HG03354 (cell line): ENCODE results near the gene TTC7B.

Source experiments
- ATAC-seq: cut with Tn5 transposase; IDR thresholded peaks from one replicate; pipeline ENCODE4 v1.9.1; 2021; ENCODE audit warnings: mild to moderate bottlenecking; ENCODE audit not compliant: unreplicated experiment, poor library complexity, severe bottlenecking

Gene TTC7B

GRCh38 chr14:90611501-90611900, 204.7 kb downstream of the TTC7B start:
- no peak for ATAC-seq

DNA sequence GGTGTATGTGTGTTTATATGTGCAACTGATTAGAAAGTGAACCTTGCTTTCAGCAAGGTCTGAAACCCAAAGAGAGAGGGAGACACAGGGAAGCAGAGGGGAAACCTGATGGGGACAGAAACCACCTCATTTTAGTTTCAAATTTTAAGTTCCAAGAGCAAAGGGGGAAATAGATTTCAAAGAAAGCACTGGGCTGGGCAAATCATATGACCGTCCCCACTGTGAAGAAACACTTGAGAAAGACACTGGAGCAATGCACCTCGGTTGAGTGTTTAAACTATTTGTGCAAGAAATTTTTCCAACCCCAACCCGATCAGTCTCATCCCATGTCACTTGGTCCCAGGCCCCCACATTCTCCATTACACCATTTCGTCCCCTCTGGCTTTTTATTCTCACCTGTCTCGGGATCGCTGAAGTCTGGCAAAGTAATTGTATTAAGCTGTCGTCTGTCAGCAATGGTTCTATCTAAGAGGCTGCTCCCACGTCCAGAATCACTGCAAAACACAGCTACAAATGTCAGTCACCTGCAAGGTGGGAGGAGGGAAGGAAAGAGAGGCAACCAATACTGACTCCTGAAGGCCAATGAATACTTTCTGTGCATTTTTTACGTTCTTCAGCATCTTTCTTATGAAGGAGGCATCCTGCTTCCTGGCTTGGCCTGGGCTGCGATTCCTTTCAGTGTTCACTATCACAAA, 205.7 kb downstream of the TTC7B start:
- no peak for ATAC-seq

DNA sequence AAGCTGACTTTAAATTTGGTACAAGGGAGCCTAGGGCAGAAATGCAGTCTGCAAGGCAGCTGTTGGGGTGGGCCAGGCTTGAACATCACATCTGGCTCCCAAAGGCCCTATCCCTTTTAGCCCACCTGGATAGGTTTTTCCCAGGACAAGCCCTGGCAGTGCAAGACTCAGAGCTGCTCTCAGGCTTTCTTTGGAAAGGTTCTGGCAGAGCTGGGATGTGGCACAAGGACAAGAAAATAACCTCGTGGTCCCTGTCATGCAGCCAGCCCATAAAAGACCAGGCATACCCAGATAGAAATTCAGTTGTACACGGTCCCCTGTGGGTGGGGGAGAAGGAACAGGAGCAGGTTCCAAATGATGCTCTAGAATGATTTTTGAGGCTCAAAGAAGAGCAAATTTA, 206.9 kb downstream of the TTC7B start:
- ATAC-seq: no peak

- peak; percentile 67 for ATAC-seq
Measured at GRCh38 chr14:90608929-90609341, 207.3 kb downstream of the TTC7B start.

DNA sequence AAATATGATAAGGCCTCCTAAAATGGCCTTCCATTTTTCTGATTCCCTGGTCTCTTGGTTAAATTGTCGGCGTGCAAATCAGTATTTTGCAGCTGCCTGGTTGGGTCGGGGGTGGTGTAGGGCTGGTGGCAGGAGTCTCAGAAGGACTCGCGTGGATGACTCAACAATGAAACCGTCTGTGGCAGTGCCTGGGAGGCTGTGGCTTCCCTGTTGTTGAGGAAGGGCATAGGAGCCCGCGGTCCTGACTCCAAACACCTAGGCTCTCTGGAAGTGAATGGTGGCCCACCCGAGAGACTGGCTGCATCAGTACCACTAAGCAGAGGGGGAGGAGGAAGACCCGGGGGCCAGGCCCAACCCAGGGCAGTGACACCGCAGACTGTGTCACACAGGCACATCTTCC, 207.9 kb downstream of the TTC7B start:
- ATAC-seq: no peak

- no peak for ATAC-seq
Measured at GRCh38 chr14:90607141-90607540, 209.1 kb downstream of the TTC7B start.

- no peak for ATAC-seq
Measured at GRCh38 chr14:90606434-90606833, 209.8 kb downstream of the TTC7B start.

DNA sequence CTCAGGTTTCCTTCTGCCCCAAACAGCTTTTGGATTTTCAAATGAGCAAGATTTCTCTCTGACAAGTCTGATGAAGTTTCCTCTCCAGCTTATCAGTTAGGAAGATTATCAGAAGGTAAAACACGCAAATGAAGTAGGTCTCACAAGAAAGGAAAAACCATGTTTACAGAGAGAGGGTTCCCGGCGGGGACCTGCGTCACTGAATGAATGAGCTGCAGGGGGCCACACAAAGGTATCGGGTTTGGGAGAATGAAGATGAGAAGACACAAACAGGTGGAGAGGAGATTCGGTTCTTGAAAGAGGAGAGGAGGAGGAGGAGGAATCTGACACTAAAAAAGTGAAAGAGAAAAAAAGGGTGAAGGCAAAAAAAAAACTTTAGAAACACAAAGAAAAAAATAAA, 210.8 kb downstream of the TTC7B start:
- no peak for ATAC-seq

- ATAC-seq: no peak
Measured at GRCh38 chr14:90604356-90604755, 211.9 kb downstream of the TTC7B start.

DNA sequence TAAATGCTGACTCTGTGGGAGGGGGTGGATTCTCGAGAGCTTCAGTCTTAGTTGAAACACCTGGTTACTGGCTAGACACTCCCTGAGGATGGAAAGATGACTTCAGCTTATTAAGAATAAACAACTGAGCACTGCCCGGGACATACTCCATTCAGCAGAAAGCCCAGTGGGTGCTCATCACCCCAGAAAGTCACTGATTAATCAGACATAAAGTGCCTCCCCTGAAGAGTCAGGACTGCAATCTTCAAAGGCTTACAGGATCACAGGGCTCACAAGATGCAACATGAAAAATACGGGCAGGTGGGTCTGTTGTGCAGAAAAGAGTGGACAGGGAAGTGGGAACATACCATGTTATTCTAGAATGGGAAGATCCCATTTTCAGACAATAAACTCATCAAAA, 212.4 kb downstream of the TTC7B start:
- ATAC-seq: no peak

DNA sequence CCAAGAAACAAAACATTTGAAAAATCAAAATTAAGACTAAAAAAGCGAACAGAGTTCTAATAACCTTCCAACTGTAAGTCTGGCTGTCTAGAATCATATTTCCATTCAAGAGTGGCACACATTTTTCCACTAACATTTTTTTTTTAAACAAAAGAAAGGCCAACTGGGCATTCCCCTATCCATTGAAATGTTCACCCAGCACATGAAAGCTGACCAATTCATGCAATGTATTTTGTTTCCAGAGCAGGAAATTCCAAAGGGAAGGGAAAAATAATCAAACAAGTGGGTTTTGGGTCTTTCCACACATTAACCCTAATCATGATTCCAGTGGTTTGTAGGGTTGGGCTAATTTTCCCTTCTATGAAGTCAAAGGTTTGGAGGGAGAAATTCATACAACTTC, 212.9 kb downstream of the TTC7B start:
- ATAC-seq: no peak

DNA sequence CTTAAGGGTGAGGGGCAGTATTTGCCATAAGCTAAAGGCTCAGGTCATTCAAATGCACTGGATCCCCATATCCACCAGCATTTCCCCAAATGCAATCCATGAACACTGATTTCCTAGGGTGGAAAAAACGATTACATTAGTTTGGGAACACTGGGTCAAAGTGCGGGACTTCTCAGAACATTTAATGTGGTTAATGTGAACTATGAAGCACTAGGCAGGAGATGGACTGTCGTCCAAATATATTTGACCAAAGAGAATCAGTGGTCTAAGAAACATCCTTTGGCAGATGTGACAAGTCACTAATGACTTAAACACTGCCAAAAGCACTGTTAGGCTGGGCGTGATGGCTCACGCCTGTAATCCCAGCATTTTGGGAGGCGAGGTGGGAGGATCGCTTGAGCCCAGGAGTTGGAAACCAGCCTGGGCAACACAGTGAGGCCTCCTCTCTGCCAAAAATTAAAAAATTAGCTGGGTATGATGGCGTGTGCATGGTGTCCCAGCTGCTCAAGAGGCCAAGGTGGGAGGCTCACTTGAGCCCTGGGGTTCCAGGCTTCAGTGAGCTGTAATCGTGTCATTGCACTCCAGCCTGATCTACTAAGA, 214.0 kb downstream of the TTC7B start:
- ATAC-seq: no peak

DNA sequence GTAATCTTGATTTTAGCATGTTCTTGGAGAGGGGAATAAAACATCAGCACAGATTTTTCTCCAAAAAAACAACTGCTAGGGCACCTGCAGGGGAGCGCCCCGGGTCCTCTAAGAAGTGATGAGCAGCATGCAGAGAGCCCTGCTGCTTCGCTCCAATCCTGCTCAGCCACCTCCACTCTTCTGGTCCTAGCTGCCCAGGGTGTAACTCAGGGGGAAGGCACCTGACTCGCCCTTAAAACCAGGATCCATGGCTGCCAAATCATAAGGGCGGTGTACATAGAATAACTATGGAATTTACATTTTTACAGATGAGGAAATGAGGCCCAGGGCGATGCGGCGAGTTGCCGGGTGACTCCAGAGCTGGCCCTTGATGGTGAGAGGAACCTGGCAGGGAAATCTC, 214.7 kb downstream of the TTC7B start:
- ATAC-seq: no peak

DNA sequence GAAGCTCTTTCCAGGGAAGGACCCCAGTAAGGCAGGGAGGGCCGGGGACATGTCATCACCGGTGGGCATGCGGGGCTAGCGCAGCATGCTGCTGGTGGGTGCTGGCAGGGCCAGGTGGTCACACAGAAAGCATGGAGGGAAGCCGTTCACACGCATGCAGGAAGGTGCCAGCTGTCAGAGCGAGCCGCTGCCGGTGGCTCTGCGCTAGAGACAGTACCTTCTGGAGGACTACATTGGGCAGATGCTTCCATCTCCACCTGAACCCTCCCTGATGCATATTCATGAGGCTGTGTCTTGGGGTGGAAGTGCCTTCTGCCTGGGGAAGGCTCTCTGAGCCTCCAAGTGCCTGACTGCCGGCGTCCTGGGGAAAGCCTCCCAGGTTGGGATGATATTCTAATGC, 215.6 kb downstream of the TTC7B start:
- no peak for ATAC-seq

DNA sequence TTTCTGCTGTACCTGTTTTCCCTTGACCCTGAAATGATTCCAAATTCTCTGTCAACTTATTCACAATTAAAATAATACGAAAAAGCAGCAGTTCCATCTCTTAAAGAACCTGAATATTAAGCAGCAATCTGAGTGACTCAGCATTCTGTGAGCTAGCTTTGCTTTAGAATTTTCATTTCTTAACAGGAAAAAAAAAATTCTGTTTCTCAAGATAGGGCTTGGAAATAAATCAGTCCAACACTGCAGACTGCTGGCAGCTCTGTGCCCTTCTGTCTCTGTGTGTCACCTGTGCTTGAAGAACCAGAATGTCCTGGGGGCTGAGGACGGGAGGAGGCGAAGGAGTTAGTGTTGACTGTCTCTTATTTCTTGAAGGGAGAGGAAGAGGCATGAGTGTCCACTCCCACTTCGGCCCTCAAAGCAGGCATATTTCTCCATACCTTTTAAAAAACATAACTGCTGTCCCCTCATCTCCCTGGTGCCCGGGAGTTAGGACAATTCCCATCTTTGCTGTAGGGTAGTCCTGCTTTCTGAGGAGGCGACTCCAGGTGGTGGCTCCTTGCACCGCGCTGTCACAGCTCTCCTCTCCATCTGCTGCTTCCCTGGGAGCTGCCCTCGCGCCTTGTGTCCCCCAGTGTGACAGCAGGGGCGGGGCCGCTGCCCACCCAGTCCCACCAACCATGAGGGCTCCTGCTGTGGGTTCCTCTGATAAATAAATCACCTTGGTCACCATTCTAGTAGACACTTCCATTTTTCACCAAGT, 216.3 kb downstream of the TTC7B start:
- no peak for ATAC-seq

DNA sequence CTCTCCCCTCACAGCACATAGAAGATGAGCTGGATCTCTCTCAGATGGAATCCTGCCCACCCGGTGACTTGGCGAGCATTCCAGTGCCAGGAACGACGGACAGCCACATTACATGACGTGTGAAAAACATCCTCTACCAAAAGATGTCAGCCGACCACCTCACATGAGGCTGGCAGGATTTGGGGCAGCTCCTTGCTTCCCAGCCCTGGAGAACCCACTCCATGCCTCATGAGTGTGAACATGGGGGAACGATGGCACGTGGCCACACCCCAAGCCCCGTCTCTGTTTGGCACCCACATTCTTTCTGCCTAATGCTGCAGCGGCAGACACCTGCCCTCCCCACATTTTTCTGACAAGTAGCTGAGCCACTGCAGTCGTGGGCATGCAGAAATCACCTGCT, 216.9 kb downstream of the TTC7B start:
- no peak for ATAC-seq

GRCh38 chr14:90597961-90598360, 218.3 kb downstream of the TTC7B start:
- ATAC-seq: no peak

GRCh38 chr14:90596733-90597132, 219.5 kb downstream of the TTC7B start:
- ATAC-seq: no peak

DNA sequence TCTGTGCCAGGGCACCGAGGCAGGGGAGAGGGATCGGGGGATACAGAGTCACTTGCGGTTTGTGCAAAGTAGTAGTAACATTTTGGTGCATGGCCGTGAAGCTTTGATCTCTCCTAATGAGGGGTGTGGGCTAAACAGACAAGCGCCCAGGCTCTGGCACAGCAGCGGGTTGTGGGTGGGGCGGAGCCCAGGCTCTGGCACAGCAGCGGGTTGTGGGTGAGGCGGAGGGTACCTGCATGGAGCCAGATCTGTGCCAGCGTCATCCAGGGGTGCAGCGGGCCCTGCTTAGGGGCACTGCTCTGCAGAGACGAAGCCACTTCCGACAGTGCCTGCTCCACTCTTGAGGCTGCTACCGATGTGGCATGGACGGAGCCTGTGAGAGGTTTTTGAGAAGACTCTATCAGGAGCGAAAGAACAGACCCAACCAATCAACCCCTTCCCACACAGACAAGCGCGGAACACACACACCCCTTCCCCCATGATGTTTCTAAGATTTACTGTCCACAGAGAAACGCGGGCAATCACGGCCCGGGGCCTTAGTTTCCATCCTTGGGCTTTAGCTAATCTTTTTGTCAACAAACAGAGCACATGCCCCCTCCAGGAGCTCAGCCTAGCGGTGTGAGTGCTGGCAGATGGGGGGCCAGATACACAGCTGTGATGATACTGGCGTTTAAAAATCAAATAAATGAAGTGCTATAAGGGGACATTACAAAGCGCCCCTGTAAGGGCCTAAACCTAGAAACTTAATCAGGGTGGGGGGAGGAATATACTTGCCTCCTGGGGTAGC, 222.8 kb downstream of the TTC7B start:
- ATAC-seq: no peak

GRCh38 chr14:90592655-90593054, 223.6 kb downstream of the TTC7B start:
- no peak for ATAC-seq
